Liver (tissue), 3 donors: ENCODE data around the gene INSIG2.

Source experiments
- GABPA ChIP-seq, 2 donors: IDR thresholded peaks in 1 of 2; conservative IDR thresholded peaks in 1 of 2; 2 replicates each; pipeline ENCODE4 v1.6.1; 2016; ENCODE audit warnings: antibody characterized with exemption in 2 of 2, mild to moderate bottlenecking in 1 of 2, moderate library complexity in 1 of 2
- RXRA ChIP-seq, 2 donors: IDR thresholded peaks; 2 replicates each; pipeline ENCODE4 v1.6.1; 2017 to 2018; ENCODE audit warnings: antibody characterized with exemption in 2 of 2, mild to moderate bottlenecking in 1 of 2
- SP1 ChIP-seq: IDR thresholded peaks from 2 replicates; pipeline ENCODE4 v1.6.1; 2018; ENCODE audit warnings: antibody characterized with exemption, mild to moderate bottlenecking
- TF ChIP-seq, protein P1 (sequence below): fragments of 150-350 bp; IDR thresholded peaks from 2 replicates; pipeline ENCODE4 v1.5.1; 2017; ENCODE audit warnings: improper control_type of control experiment, low read depth, low read length; ENCODE audit not compliant: missing input control
- TF ChIP-seq, protein P2 (sequence below): IDR thresholded peaks from 2 replicates; pipeline ENCODE4 v1.6.1; 2016; ENCODE audit warnings: antibody characterized with exemption
- donor health status: healthy.
- donor health status: healthy.

- TF ChIP-seq, protein P1, sequence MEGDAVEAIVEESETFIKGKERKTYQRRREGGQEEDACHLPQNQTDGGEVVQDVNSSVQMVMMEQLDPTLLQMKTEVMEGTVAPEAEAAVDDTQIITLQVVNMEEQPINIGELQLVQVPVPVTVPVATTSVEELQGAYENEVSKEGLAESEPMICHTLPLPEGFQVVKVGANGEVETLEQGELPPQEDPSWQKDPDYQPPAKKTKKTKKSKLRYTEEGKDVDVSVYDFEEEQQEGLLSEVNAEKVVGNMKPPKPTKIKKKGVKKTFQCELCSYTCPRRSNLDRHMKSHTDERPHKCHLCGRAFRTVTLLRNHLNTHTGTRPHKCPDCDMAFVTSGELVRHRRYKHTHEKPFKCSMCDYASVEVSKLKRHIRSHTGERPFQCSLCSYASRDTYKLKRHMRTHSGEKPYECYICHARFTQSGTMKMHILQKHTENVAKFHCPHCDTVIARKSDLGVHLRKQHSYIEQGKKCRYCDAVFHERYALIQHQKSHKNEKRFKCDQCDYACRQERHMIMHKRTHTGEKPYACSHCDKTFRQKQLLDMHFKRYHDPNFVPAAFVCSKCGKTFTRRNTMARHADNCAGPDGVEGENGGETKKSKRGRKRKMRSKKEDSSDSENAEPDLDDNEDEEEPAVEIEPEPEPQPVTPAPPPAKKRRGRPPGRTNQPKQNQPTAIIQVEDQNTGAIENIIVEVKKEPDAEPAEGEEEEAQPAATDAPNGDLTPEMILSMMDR = no peak
- TF ChIP-seq GABPA (IDR thresholded peaks at IDR 0.05 in 1 of 2, conservative IDR thresholded peaks at IDR 0.05 in 1 of 2) = no peak
- no peak for TF ChIP-seq RXRA (IDR thresholded peaks at IDR 0.05)
- TF ChIP-seq, protein P2, sequence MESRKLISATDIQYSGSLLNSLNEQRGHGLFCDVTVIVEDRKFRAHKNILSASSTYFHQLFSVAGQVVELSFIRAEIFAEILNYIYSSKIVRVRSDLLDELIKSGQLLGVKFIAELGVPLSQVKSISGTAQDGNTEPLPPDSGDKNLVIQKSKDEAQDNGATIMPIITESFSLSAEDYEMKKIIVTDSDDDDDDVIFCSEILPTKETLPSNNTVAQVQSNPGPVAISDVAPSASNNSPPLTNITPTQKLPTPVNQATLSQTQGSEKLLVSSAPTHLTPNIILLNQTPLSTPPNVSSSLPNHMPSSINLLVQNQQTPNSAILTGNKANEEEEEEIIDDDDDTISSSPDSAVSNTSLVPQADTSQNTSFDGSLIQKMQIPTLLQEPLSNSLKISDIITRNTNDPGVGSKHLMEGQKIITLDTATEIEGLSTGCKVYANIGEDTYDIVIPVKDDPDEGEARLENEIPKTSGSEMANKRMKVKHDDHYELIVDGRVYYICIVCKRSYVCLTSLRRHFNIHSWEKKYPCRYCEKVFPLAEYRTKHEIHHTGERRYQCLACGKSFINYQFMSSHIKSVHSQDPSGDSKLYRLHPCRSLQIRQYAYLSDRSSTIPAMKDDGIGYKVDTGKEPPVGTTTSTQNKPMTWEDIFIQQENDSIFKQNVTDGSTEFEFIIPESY = no peak
- TF ChIP-seq SP1 = no peak
These were observed 40.6 kb downstream of the INSIG2 start for GRCh38 chr2:118128826-118129225.
